ENCODE results near the gene RHO.

- TF ChIP-seq CTCF (IDR thresholded peaks at IDR 0.05; ENCODE audit: low read length) (no peak), EZH2phosphoT487 (IDR thresholded peaks at IDR 0.05; ENCODE audit: low read length) (no peak), EZH2 (optimal IDR thresholded peaks at IDR 0.05; ENCODE audit: low read depth, low read length) (no peak)
These were observed 24.7 kb downstream of the RHO start for GRCh38 chr3:129553171-129553570.

All from MM.1S (cell line).